Endodermal cell (in vitro differentiated cells): ENCODE measurements around the gene RSAD2. TPM values are rescaled to one million over a fixed set of nuclear protein-coding genes. Genes with fewer than 3 reads are reported as not detected.

Experiments
- DNase-seq: peaks from one replicate; pipeline ENCODE4 v3.0.0-alpha.2; 2017
- H3K27ac ChIP-seq: 2 replicates; pipeline ENCODE4 v1.5.1; 2013; ENCODE audit warnings: mild to moderate bottlenecking, low read depth, low read length, moderate library complexity
- H3K27me3 ChIP-seq: 2 replicates; pipeline ENCODE4 v1.6.1; 2013; ENCODE audit warnings: mild to moderate bottlenecking, low read length, moderate library complexity; ENCODE audit not compliant: insufficient read depth, control insufficient read depth, poor library complexity, severe bottlenecking
- H3K36me3 ChIP-seq: 2 replicates; pipeline ENCODE4 v1.7.0; 2013; ENCODE audit warnings: mild to moderate bottlenecking, low read length, moderate library complexity; ENCODE audit not compliant: control insufficient read depth, insufficient read depth
- H3K4me1 ChIP-seq: one replicate; pipeline ENCODE4 v1.7.0; 2013; ENCODE audit warnings: low read length; ENCODE audit not compliant: control insufficient read depth, insufficient read depth
- H3K4me3 ChIP-seq: 2 replicates; pipeline ENCODE4 v1.5.1; 2013; ENCODE audit warnings: mild to moderate bottlenecking, low read length, moderate library complexity
- H3K9ac ChIP-seq: 2 replicates; pipeline ENCODE4 v1.6.1; 2013; ENCODE audit warnings: mild to moderate bottlenecking, low read length, moderate library complexity; ENCODE audit not compliant: poor library complexity, severe bottlenecking; ENCODE audit errors: extremely low read depth
- H3K9me3 ChIP-seq: 2 replicates; pipeline ENCODE4 v1.6.1; 2013; ENCODE audit warnings: mild to moderate bottlenecking, low read length, moderate library complexity; ENCODE audit not compliant: control insufficient read depth
- H3K27ac Mint-ChIP-seq: 2 replicates; pipeline ENCODE4 v1.8.0; 2020; ENCODE audit warnings: mixed read lengths
- H3K27me3 Mint-ChIP-seq: 2 replicates; pipeline ENCODE4 v1.8.0; 2021; ENCODE audit warnings: mild to moderate bottlenecking, mixed read lengths; ENCODE audit not compliant: insufficient read depth
- H3K36me3 Mint-ChIP-seq: 2 replicates; pipeline ENCODE4 v1.8.0; 2020; ENCODE audit warnings: low read depth, mixed read lengths
- H3K4me1 Mint-ChIP-seq: 2 replicates; pipeline ENCODE4 v1.8.0; 2020; ENCODE audit warnings: mixed read lengths
- H3K4me3 Mint-ChIP-seq: 2 replicates; pipeline ENCODE4 v1.8.0; 2020; ENCODE audit warnings: mild to moderate bottlenecking, moderate library complexity, mixed read lengths
- H3K9me3 Mint-ChIP-seq: 2 replicates; pipeline ENCODE4 v1.8.0; 2020; ENCODE audit warnings: mild to moderate bottlenecking, mixed read lengths
- WGBS, 2 experiments: methylation state at CpG; one replicate each; pipeline versions ENCODE4 v1.1.5 to v1.1.7; 2013; ENCODE audit warnings: missing lambda C conversion rate in 2 of 2, mixed read lengths in 1 of 2; ENCODE audit not compliant: insufficient coverage in 1 of 2, insufficient read length in 1 of 2; 5-methylcytosine and 5-hydroxymethylcytosine counted together
- total RNA-seq, 2 donors: library from RNA; stranded (reverse); fragmentation: NEBNext Ultra II Directional in 1 of 2; extraction: Animal tissue kit (Norgen Biotek cat#: 25700) in 1 of 2; gene quantifications; 2 replicates in 1 of 2; 3 replicates in 1 of 2; pipeline ENCODE4 v1.2.1, GENCODE V29; 2021
- TF ChIP-seq, protein P1 (sequence below): fragments of 200-600 bp; sonication (generic); conservative IDR thresholded peaks from 2 replicates; pipeline ENCODE4 v1.5.0; 2021; ENCODE audit warnings: antibody characterized with exemption, mild to moderate bottlenecking

RSAD2 gene
- total RNA-seq, 2 donors from 2014 or later: 0.35 to 0.75 TPM

GRCh38 chr2:6923319-6923718 is 45.7 kb downstream of the RSAD2 start:
- Histone ChIP-seq H3K4me1 (no peaks in the 10 kb centered on the region), H3K9me3 (no peaks in the 10 kb centered on the region)

DNA sequence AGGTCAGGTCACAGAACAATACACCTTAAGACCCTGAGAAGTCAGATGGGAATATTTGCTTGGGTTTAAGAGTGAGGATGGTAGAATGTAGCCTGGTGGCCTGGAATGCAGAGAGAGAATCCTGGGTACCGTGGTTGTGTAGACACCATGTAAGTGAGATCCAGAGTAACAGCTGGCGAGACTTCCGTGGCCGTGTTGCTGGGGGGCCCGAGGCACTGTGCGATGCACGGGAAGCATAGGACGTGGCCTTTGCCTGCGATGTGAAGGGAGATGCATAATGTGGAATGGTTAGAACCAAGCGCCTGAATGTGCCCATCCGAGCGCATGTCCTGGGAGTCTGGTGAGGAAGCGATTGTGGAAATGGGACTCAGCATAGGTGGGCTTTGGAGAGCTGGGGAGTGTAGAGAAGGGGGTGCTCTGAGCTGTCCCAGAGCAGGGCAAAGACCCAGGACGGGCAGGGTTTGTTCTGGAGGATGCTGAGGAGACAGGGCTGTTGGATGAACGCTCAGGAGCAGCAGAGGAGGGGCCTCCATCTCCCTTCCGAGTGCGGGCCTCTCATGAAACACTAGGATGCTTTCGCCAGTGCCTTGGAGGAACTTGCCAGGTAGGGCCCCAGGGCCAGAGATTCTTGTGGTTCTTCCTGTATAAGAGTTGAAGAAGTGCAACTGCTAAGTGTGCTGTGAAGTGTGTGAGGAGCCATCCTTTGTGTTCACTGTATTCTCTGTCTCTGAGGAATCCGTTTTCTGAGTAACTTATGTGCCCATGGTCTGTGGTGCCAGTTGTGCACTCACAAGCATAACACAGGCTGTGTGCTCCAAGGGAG is 46.7 kb downstream of the RSAD2 start:
- Histone ChIP-seq H3K27ac (no peak overlapping the region), H3K9me3 (no peaks in the 10 kb centered on the region), H3K9ac (no peak overlapping the region), H3K36me3 (no peaks in the 10 kb centered on the region), H3K27me3 (no peaks in the 10 kb centered on the region), H3K4me1 (no peaks in the 10 kb centered on the region), H3K4me3 (no peak overlapping the region)
- H3K36me3 Mint-ChIP-seq: no peaks in the 10 kb centered on the region
- no peaks in the 10 kb centered on the region for H3K9me3 Mint-ChIP-seq
- H3K27me3 Mint-ChIP-seq: peaks cover 4% of the 10 kb centered on the region
- TF ChIP-seq, protein P1, sequence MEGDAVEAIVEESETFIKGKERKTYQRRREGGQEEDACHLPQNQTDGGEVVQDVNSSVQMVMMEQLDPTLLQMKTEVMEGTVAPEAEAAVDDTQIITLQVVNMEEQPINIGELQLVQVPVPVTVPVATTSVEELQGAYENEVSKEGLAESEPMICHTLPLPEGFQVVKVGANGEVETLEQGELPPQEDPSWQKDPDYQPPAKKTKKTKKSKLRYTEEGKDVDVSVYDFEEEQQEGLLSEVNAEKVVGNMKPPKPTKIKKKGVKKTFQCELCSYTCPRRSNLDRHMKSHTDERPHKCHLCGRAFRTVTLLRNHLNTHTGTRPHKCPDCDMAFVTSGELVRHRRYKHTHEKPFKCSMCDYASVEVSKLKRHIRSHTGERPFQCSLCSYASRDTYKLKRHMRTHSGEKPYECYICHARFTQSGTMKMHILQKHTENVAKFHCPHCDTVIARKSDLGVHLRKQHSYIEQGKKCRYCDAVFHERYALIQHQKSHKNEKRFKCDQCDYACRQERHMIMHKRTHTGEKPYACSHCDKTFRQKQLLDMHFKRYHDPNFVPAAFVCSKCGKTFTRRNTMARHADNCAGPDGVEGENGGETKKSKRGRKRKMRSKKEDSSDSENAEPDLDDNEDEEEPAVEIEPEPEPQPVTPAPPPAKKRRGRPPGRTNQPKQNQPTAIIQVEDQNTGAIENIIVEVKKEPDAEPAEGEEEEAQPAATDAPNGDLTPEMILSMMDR: no peak
- 93 to 96% methylated on average over 17 to 19 of the region's 19 CpGs for WGBS, 2 experiments
- no peak overlapping the region for H3K4me3 Mint-ChIP-seq
- no peak overlapping the region for H3K27ac Mint-ChIP-seq
- H3K4me1 Mint-ChIP-seq: peaks cover 17% of the 10 kb centered on the region
- DNase-seq: no peak

More at GRCh38 chr2:6923319-6923718, 45.7 kb downstream of the RSAD2 start:
- DNase-seq: no peak
- H3K4me3 ChIP-seq: no peak overlapping the region
- H3K27me3 Mint-ChIP-seq: peaks cover 11% of the 10 kb centered on the region
- no peak overlapping the region for H3K9ac ChIP-seq
- H3K27ac ChIP-seq: no peak overlapping the region
- no peak overlapping the region for H3K4me3 Mint-ChIP-seq
- 85 to 98% methylated on average over 8 to 10 of the region's 10 CpGs for WGBS, 2 experiments
- peaks cover 19% of the 10 kb centered on the region for H3K4me1 Mint-ChIP-seq
- peaks cover 4% of the 10 kb centered on the region for H3K9me3 Mint-ChIP-seq
- H3K27me3 ChIP-seq: no peaks in the 10 kb centered on the region
- H3K36me3 Mint-ChIP-seq: peaks cover 3% of the 10 kb centered on the region
- H3K27ac Mint-ChIP-seq: no peak overlapping the region
- no peaks in the 10 kb centered on the region for H3K36me3 ChIP-seq
- TF ChIP-seq, protein P1: no peak

DNA sequence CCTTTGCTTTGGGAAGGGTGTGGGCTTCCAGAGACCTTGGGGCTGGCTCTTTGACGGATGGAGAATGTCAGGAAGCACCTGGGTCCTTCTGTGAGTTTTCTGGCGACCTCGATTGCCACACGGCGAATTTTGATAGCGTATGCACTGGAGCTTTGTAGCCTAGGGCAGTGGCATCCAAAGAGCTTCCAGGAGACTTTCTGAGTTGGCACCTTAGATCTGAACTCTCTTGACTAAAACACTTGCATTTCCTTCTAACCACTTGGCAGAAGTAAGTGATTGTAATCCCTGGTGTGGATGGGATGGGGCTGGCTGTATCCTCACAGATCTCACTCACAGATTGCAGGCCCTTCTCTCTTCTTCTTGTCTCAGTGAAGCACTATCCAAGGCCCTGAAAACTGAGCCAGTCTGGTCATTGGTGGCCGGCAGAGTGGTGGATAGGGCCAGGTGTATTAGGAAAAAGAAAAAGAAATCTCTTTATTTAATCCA is 47.4 kb downstream of the RSAD2 start:
- no peak overlapping the region for H3K4me3 Mint-ChIP-seq
- H3K9me3 Mint-ChIP-seq: no peaks in the 10 kb centered on the region
- no peak for DNase-seq
- no peak overlapping the region for H3K27ac Mint-ChIP-seq
- Histone ChIP-seq H3K4me1 (no peaks in the 10 kb centered on the region), H3K9me3 (no peaks in the 10 kb centered on the region), H3K36me3 (no peaks in the 10 kb centered on the region), H3K27me3 (no peaks in the 10 kb centered on the region), H3K9ac (no peak overlapping the region), H3K27ac (no peak overlapping the region), H3K4me3 (no peak overlapping the region)
- H3K27me3 Mint-ChIP-seq: no peaks in the 10 kb centered on the region
- H3K4me1 Mint-ChIP-seq: peaks cover 17% of the 10 kb centered on the region
- H3K36me3 Mint-ChIP-seq: no peaks in the 10 kb centered on the region
- 96 to 97% methylated on average over 6 to 7 of the region's 7 CpGs for WGBS, 2 experiments
- TF ChIP-seq, protein P1: no peak
